Large intestine (tissue), 3 donors: Measurements from ENCODE around the gene ZNF503. TPM values are rescaled to one million over a fixed set of nuclear protein-coding genes. Genes with fewer than 3 reads are reported as not detected.

Source experiments
- DNase-seq, 2 donors: peaks; one replicate each; pipeline versions ENCODE4 v3.0.0 to v3.0.0-alpha.2; 2013
- H3K27ac ChIP-seq: one replicate; pipeline ENCODE4 v1.5.1; 2013; ENCODE audit warnings: low read length
- H3K27me3 ChIP-seq: 2 replicates; pipeline ENCODE4 v1.6.1; 2013; ENCODE audit warnings: low read length; ENCODE audit not compliant: control insufficient read depth, insufficient read depth
- H3K36me3 ChIP-seq: 2 replicates; pipeline ENCODE4 v1.6.1; 2013; ENCODE audit warnings: low read length; ENCODE audit not compliant: control insufficient read depth, insufficient read depth
- H3K4me1 ChIP-seq: one replicate; pipeline ENCODE4 v1.6.1; 2013; ENCODE audit warnings: low read length; ENCODE audit not compliant: control insufficient read depth, insufficient read depth
- H3K4me3 ChIP-seq: one replicate; pipeline ENCODE4 v1.5.1; 2013; ENCODE audit warnings: low read length
- H3K9me3 ChIP-seq: one replicate; pipeline ENCODE4 v1.6.1; 2013; ENCODE audit warnings: mild to moderate bottlenecking, low read depth, low read length, moderate library complexity; ENCODE audit not compliant: control insufficient read depth
- WGBS: methylation state at CpG from one replicate; pipeline ENCODE4 v1.1.5; 2013; ENCODE audit warnings: low lambda C conversion rate; ENCODE audit not compliant: insufficient coverage; 5-methylcytosine and 5-hydroxymethylcytosine counted together
- polyA plus RNA-seq: library from polyadenylated mRNA; unstranded; fragments of 120-200 nt; gene quantifications from one replicate; pipeline ENCODE4 v1.2.1, GENCODE V29; 2013

Gene ZNF503
- polyA plus RNA-seq, 1 donor: 17.8 TPM

DNA sequence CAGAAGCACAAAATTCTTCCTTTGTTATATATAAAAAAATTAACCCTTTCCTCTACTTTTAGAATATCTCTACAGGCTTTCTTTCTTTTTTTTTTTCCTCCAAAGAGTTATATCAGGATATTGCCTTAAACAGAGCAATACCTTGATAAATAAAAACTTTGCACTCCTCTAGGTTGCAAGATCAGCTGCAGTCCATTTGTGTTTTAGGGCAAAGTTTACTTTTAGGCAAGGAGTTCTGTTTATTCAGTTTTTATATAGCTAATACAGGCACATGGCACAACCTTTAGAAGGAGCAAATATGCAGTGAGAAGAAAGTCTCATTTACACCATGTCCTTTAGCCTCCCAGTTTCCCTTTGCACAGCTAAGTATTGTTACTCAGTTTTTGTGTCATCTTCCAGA is 40.1 kb upstream of the ZNF503 start:
- no peak overlapping the region for H3K4me3 ChIP-seq
- H3K4me1 ChIP-seq: peaks cover 7% of the 10 kb centered on the region
- no peaks in the 10 kb centered on the region for H3K36me3 ChIP-seq
- peak in 1 of 2 donors; percentile 35 for DNase-seq
- no peak overlapping the region for H3K27ac ChIP-seq
- H3K9me3 ChIP-seq: peaks cover 6% of the 10 kb centered on the region
- no peaks in the 10 kb centered on the region for H3K27me3 ChIP-seq

DNA sequence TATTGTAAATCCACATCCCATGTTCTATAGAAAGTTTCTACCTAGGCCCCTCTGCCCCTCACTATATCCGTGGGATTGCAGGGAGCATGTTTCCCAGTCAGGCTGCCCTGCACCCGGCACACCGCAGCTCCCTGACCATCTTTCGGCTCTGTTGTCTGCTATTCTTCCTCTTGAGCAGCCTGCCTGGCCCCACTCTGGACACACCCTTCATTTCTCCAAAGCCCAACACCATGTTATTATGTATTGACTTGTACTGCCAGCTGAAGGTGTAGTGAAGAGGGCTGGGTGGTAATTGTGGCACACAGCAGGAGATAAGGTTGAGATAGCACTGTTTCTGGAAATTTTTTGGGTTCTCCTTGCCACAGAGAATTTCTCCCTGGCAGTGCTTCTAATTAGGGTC is 39.6 kb upstream of the ZNF503 start:
- Histone ChIP-seq H3K9me3 (peaks cover 6% of the 10 kb centered on the region), H3K4me1 (peaks cover 7% of the 10 kb centered on the region), H3K36me3 (no peaks in the 10 kb centered on the region), H3K27ac (no peak overlapping the region), H3K4me3 (no peak overlapping the region), H3K27me3 (no peaks in the 10 kb centered on the region)
- peak in 1 of 2 donors; percentile 11 for DNase-seq
- WGBS: no CpG with 5 or more reads among the region's 4 CpGs

DNA sequence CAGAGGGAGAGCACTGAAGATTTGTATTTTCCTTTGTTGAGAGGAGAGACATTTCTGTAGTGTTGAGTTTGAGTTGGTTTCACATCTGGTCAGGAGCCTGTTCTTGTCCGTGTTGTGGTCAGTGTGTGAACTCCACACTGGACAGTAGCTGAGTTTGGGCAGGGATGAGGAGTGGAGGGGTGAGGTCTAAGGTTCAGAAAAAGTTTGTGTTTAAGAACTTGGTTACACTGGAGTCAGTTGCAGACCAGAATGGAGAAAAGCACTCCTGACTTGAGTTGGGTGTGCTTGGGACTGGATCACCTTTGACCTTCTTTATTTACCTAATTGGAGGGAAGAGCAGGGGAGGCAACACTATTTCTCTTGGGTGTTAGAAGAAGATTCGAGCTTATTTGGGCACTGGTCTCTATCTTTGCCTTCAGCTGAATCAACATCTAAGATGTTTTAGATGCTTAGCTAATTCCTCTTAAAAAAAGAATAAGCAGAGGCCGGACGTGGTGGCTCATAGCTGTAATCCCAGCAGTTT is 38.8 kb upstream of the ZNF503 start:
- Histone ChIP-seq H3K9me3 (peaks cover 6% of the 10 kb centered on the region), H3K27ac (no peak overlapping the region), H3K4me1 (peaks cover 7% of the 10 kb centered on the region), H3K27me3 (no peaks in the 10 kb centered on the region), H3K36me3 (no peaks in the 10 kb centered on the region), H3K4me3 (no peak overlapping the region)
- DNase-seq: no peak
- 38% methylated on average over 1 of the region's 4 CpGs for WGBS

DNA sequence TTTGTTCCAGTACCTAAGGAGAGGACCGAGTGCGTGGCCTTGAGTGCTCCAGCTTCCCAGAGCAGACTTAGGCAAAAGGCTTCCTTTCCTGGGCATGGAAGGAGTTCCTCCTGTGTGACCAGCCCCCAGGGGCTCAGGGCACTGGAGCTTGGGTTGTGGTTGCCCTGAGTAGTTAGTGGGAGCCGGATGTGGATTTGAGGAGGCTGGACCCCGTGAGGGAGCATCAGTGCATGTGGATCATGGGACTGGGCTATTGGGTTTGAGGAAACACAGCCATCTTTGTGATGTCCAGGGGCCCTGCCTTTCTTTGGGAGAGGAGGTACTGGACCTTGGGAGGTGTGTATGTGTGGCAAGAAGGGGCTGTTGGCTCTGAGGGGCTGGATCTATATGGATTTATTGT is 38.2 kb upstream of the ZNF503 start:
- Histone ChIP-seq H3K9me3 (peaks cover 5% of the 10 kb centered on the region), H3K36me3 (no peaks in the 10 kb centered on the region), H3K27ac (no peak overlapping the region), H3K4me3 (no peak overlapping the region), H3K27me3 (no peaks in the 10 kb centered on the region), H3K4me1 (peaks cover 7% of the 10 kb centered on the region)
- no peak for DNase-seq
- WGBS: no CpG with 5 or more reads among the region's 4 CpGs

DNA sequence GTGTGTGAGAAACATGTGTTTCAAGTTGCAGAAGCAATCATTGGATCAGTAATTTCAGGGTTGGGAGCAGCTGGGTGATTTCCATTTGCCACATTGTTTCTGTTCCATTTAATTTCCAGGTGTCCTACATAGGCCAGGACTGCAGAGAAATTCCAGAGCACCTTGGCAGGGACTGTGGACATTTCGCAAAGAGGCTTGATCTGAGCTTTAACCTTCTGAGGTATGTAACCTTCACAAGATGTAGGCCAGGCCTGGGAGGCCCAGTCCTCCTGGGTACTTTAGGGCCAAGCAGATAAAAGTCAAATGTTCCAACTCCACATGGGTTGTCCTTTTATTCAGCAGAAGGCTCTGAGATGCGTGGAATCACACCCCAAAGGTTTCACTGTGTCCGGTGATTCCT is 36.7 kb upstream of the ZNF503 start:
- H3K36me3 ChIP-seq: no peaks in the 10 kb centered on the region
- DNase-seq: peak in 1 of 2 donors; percentile 19
- peaks cover 3% of the 10 kb centered on the region for H3K9me3 ChIP-seq
- no peak overlapping the region for H3K4me3 ChIP-seq
- no CpG with 5 or more reads among the region's 3 CpGs for WGBS
- no peak overlapping the region for H3K27ac ChIP-seq
- no peaks in the 10 kb centered on the region for H3K27me3 ChIP-seq
- H3K4me1 ChIP-seq: peaks cover 7% of the 10 kb centered on the region

DNA sequence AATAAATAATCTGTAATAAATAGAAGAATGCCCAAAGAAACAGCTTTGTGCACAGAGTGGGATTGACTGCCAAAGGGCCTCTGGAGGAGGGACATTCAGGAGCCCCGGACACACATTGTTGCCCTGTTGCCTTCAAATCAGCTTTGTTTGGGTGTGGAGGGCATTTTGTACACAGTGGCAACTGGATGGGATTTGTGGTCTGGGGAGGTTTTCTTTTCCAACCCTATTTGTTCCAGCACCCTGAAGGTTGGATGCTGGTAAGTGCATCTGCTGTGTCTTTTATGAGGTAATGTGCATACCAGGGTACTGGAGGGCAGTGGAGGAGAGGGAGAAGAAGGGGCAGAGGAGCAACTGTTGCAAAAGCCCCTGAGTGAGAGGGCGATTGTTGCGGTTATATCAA is 36.1 kb upstream of the ZNF503 start:
- WGBS: no CpG with 5 or more reads among the region's 3 CpGs
- no peak for DNase-seq
- H3K4me1 ChIP-seq: peaks cover 13% of the 10 kb centered on the region
- H3K9me3 ChIP-seq: no peaks in the 10 kb centered on the region
- no peak overlapping the region for H3K27ac ChIP-seq
- H3K36me3 ChIP-seq: no peaks in the 10 kb centered on the region
- no peaks in the 10 kb centered on the region for H3K27me3 ChIP-seq
- H3K4me3 ChIP-seq: no peak overlapping the region

DNA sequence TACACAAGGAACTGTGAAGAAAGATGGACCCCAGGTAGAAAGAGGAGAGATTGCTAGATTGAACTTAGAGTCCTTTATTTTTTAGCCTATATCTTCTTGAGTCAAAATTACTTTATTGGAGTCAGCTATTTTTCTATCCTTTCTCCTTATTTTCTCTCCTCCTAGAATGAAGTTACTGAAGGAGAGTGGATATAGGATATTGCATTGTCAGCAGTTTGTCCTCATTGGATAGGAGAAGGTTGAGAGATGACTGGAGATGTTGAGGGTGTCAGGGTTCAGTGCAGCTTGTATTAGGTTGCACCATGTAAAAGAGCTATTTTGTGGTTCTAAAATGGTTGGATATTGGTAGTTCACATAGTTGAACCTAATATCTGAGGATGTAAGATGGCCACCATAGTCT is 35.3 kb upstream of the ZNF503 start:
- peaks cover 20% of the 10 kb centered on the region for H3K4me1 ChIP-seq
- no peak overlapping the region for H3K4me3 ChIP-seq
- H3K36me3 ChIP-seq: no peaks in the 10 kb centered on the region
- DNase-seq: no peak
- no peaks in the 10 kb centered on the region for H3K27me3 ChIP-seq
- H3K9me3 ChIP-seq: no peaks in the 10 kb centered on the region
- H3K27ac ChIP-seq: no peak overlapping the region

DNA sequence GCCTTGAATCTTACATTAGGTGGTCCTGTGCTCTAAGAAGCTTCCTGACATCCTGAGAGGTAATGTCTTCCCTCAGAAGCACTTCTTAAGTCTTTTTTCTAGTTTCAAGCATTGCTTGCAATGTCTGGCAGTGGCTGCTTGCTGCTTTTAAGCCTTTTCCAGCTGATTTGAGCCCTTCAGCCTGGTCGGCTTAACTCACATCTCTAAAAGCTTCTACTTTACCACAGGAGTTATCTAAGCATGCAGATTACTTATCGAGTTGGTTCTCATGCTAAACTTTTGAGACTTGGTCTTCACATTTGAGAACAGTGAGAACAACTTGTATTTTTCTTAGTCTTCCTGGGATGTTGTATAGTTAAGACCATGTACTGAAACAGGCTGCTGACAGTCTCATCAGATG is 33.7 kb upstream of the ZNF503 start:
- whole genome bisulfite sequencing: no CpG with 5 or more reads among the region's 2 CpGs

DNA sequence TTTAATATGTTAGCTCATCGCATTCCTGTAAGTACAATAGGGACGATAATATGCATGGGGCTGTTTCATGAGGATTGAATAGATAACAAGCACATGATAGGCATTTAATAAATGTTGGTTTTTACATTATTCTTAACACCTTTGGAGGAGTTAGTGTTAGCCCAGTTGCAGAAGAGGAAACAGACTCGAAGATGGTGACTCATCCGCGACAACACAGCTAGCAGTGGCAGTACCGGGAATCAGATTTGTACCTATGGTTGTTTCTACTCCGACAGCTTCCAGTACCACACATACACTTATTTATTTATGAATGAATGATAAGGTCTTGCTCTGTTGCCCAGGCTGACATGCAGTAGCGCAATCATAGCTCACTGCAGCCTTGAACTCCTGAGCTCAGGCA is 32.7 kb upstream of the ZNF503 start:
- Histone ChIP-seq H3K27me3 (no peaks in the 10 kb centered on the region), H3K4me1 (peaks cover 34% of the 10 kb centered on the region), H3K9me3 (no peaks in the 10 kb centered on the region), H3K4me3 (no peak overlapping the region), H3K36me3 (no peaks in the 10 kb centered on the region), H3K27ac (no peak overlapping the region)
- no CpG with 5 or more reads among the region's 8 CpGs for WGBS
- no peak for DNase-seq

More for the DNA sequence above, 33.7 kb upstream of the ZNF503 start:
- Histone ChIP-seq H3K4me1 (peaks cover 24% of the 10 kb centered on the region), H3K36me3 (no peaks in the 10 kb centered on the region), H3K9me3 (no peaks in the 10 kb centered on the region), H3K27ac (no peak overlapping the region), H3K4me3 (no peak overlapping the region), H3K27me3 (no peaks in the 10 kb centered on the region)
- DNase-seq: no peak

DNA sequence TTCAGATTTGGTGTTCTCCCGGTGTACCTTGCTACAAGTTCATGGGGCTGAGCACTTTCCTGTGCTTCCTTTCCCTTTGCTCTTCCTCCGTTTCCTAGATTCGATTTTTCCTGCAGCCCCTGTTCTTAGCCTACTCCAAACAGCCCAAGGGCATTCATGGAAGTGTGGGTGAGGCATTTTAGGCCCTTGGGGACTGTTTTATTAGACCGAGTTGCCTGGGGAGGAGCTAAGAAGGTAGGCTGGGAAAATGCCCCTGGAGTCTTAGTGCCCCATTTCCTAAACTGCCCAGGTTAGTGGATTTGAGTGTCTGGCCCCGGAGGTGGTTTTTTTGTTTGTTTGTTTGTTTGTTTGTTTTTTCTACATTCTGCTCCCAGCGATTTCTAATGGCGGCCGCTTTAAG is 31.7 kb upstream of the ZNF503 start:
- DNase-seq: no peak
- WGBS: no CpG with 5 or more reads among the region's 8 CpGs
- Histone ChIP-seq H3K4me1 (peaks cover 34% of the 10 kb centered on the region), H3K27ac (no peak overlapping the region), H3K9me3 (no peaks in the 10 kb centered on the region), H3K36me3 (no peaks in the 10 kb centered on the region), H3K4me3 (no peak overlapping the region), H3K27me3 (no peaks in the 10 kb centered on the region)

DNA sequence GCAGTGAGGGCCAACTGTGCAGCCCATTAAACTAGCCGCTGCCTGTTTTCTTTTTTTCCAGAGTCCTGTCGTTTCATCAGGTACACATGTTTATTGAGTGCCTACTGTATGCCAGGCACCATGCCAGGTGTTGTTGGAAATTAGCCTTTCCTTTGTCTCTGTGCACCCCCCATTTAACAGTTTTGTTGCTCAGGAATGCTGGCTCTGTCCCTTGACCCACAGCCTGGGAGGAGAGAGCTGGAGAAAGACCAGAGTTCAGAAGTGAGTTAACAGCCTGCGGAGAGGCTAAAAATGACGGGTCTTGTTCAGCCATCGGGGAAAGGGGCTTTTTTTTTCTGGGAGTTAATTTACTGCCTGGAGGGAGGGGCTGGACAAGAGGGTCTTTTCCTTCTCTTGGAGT is 31.2 kb upstream of the ZNF503 start:
- no peak overlapping the region for H3K27ac ChIP-seq
- DNase-seq: no peak
- H3K27me3 ChIP-seq: no peaks in the 10 kb centered on the region
- no peak overlapping the region for H3K4me3 ChIP-seq
- H3K36me3 ChIP-seq: no peaks in the 10 kb centered on the region
- H3K4me1 ChIP-seq: peaks cover 34% of the 10 kb centered on the region
- WGBS: 80% methylated on average over 1 of the region's 5 CpGs
- H3K9me3 ChIP-seq: no peaks in the 10 kb centered on the region
